Left renal cortex interstitium (tissue), 4 donors: ENCODE measurements around the gene FDX1. TPM values are rescaled to one million over a fixed set of nuclear protein-coding genes. Genes with fewer than 3 reads are reported as not detected.

ENCODE experiments used
- DNase-seq, 4 donors: peaks; one replicate each; pipeline ENCODE4 v3.0.0-alpha.2; 2013; ENCODE audit warnings: low read depth in 4 of 4, low spot score in 2 of 4, missing footprints in 1 of 4
- polyA plus RNA-seq, 4 donors: library from polyadenylated mRNA; unstranded; fragments of 120-200 nt; gene quantifications; one replicate each; pipeline ENCODE4 v1.2.1, GENCODE V29; 2013; ENCODE audit not compliant: insufficient read length in 4 of 4

FDX1 gene
- polyA plus RNA-seq, 4 donors, result 15.9 to 22.0 (median 20.1) TPM

DNA sequence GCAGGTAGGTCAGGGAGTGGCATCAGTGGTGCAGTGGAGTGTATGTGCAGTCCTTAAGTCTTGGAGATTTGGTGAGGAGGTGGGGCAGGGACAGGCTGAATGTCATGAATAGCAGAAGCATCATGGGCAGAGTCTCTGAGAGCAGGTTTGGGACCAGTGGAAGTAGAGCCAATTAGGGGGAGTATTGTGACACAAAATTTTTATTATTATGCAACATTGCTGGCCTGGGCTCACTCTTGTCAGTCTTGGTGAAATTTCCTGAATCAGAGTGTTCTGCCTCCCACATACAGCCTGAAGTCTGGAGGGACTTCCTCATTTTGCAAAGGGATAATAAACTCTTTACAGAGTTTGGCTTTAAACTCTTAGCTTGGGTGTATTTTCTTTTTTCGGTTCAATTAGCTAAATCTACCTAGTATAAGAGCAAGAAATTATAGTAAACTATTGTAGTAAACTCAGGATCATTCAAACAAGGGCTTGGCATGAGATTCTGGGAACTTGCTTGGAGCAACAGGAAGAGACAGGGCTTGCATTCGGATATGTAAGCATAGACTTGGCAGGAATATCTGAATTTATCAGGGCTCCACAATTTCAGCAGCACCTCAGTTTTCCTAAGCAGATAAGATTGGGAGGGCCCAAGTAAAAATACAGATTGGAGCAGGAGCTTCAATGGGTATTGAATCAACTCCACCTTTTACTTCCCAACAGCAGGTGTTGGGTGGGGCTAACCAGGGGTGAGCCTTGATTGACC is 67.7 kb downstream of the FDX1 start:
- DNase-seq, result no peak

GRCh38 chr11:110501428-110501827 is 71.7 kb downstream of the FDX1 start:
- no peak for DNase-seq

- no peak for DNase-seq
These were observed 76.0 kb downstream of the FDX1 start for GRCh38 chr11:110505528-110506284.

GRCh38 chr11:110507328-110507727 is 77.6 kb downstream of the FDX1 start:
- DNase-seq, result no peak

DNA sequence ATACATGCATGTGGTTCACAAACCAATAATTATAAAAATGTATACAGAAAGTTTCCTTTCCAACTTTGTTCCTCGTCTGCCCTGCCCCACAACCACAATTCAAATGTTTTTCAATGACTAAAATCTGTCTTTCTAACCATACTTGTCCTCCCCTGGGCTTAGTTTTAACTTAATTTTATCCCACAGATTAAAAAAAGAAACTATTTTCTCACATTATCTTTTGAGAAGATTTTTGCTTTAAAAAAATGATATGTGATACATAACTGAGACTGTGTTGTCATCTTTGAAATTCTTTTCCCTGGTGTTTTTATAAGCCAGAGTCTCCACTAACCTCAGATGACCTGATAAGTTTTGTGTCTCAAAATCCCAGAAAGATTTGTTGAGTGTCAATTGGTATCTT is 79.0 kb downstream of the FDX1 start:
- DNase-seq, result no peak

DNA sequence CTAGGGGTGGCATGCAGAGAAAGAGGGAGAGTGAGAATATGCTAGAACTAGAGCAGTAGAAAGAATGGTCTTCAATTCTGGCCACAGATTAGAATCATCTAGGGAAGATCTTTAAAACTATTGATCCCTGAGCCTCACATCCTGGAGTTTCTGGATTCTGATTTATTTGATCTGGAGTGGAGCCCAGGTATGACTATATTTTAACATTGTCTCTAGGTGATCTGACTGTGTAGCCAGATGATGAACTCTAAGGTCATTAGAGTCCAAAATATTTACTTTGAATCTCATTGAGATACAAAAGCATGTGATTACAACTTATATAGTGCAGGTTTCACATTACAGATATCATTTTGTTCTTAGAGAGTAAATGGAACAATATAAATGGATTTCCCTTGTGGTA is 79.7 kb downstream of the FDX1 start:
- DNase-seq, result no peak

- no peak for DNase-seq
These were observed 82.3 kb downstream of the FDX1 start for GRCh38 chr11:110512026-110512425.

GRCh38 chr11:110513259-110513801 is 83.6 kb downstream of the FDX1 start:
- DNase-seq, result no peak

DNA sequence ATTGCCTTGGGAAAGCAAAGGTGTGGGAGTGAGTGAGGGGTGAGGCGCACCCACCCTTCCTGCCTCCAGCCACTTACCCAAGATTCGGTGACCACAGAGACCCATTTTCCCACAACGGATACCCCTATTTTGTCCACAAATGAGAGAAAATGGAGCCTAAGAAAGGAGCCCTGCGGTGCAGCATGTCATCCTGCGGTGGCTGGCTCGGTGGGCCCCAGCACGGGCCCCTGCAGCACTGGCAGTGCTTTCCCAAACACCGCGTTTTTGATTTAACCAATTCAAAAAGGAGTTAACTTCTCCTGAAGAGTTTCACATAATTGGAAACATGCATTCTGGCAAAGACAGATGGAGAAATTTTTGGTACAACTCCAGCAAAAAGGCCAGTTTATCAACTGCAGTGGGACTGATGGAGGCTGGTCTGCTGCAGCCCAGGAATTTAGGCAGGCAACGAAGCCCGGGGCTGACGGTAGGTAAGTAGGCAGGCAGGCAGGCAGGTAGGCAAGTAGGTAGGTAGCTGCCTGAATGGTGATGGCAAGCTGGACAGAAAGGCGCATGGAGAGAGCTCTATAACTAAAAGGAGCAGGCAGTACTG is 84.2 kb downstream of the FDX1 start:
- DNase-seq, result no peak

Other genes with a start within 250 kb of the FDX1 start
- gene RDX, start 133.3 kb upstream of the FDX1 start, polyA plus RNA-seq, result 100 to 1,000 TPM; 113 to 162 (median 131) TPM